K562 (cell line): ENCODE measurements around the gene ITPK1. TPM values are rescaled to one million over a fixed set of nuclear protein-coding genes. Genes with fewer than 3 reads are reported as not detected.

ENCODE experiments used
- ATAC-seq: fragments of 200-7000 bp; cut with Tn5 transposase; 3 replicates; pipeline ENCODE4 v1.9.1; 2020; ENCODE audit warnings: moderate library complexity
- BruUV-seq: library from RNA; stranded (reverse); fragments of 400-500 nt; replicated peaks from 2 replicates; lab custom pipeline; 2021; lab: Mats Ljungman, UMichigan
- CTCF ChIA-PET: fragments of 300-600 bp; formaldehyde crosslinking; extraction: SDS; loops from one replicate; lab custom pipeline; 2021; ENCODE audit warnings: low intra/inter-chr PET ratio; lab: Yijun Ruan, JAX
- POLR2A ChIA-PET: fragments of 300-600, 350-650 bp; sonication (Branson Sonifier 250); formaldehyde crosslinking; extraction: SDS; loops from one replicate; lab custom pipeline; 2021; ENCODE audit warnings: antibody characterized with exemption, inconsistent platforms; lab: Yijun Ruan, JAX
- DNase-seq, 4 experiments: peaks; one replicate each; pipeline versions ENCODE4 v3.0.0 to v3.0.0-alpha.2; 2011 to 2018; ENCODE audit warnings: low spot score in 3 of 4, mixed read lengths in 3 of 4; ENCODE audit errors: extremely low read depth in 1 of 4
- FAIRE-seq: peaks from 2 replicates; lab custom pipeline; 2011; peaks lifted over from hg19 to GRCh38; lab: Jason Lieb, UNC
- H2AFZ ChIP-seq: 2 replicates; pipeline ENCODE4 v1.6.0; 2011; ENCODE audit warnings: low read depth, low read length, control low read depth, inconsistent platforms
- H3K27ac ChIP-seq: fragments of 200-600 bp; 3 replicates; pipeline ENCODE4 v1.8.0; 2011; ENCODE audit warnings: low read depth, mild to moderate bottlenecking, control low read depth, inconsistent platforms, low read length, moderate library complexity, mixed read lengths; ENCODE audit errors: extremely low read depth
- H3K27me3 ChIP-seq, 2 experiments: fragments of 300-600 bp in 1 of 2; 2 replicates in 1 of 2; 3 replicates in 1 of 2; pipeline versions ENCODE4 v1.6.0 to v1.8.0; 2011; ENCODE audit warnings: inconsistent platforms in 2 of 2, low read length in 2 of 2, mild to moderate bottlenecking in 1 of 2, mixed read lengths in 1 of 2, moderate library complexity in 1 of 2; ENCODE audit not compliant: control insufficient read depth in 2 of 2, insufficient read depth in 2 of 2
- H3K36me3 ChIP-seq: fragments of 300-600 bp; 3 replicates; pipeline ENCODE4 v1.8.0; 2011; ENCODE audit warnings: mild to moderate bottlenecking, low read length, inconsistent platforms; ENCODE audit not compliant: control insufficient read depth, insufficient read depth
- H3K4me1 ChIP-seq, 2 experiments: fragments of 200-600 bp in 1 of 2; replicated peaks in 1 of 2; 2 replicates in 1 of 2; 3 replicates in 1 of 2; pipeline versions ENCODE4 v1.5.1 to v1.8.0; 2011; ENCODE audit warnings: inconsistent platforms in 2 of 2, low read length in 2 of 2, mild to moderate bottlenecking in 1 of 2, mixed read lengths in 1 of 2, moderate library complexity in 1 of 2; ENCODE audit not compliant: control insufficient read depth in 2 of 2, insufficient read depth in 2 of 2
- H3K4me2 ChIP-seq: 2 replicates; pipeline ENCODE4 v1.6.1; 2011; ENCODE audit warnings: low read length, control low read depth, inconsistent platforms, mixed read lengths; ENCODE audit not compliant: insufficient read depth
- H3K4me3 ChIP-seq: fragments of 200-600 bp; sonication (generic), shearing (Covaris generic); 2 replicates; pipeline ENCODE4 v1.5.1; 2016; ENCODE audit warnings: control low read depth, inconsistent platforms
- H3K79me2 ChIP-seq: fragments of 200-600 bp; 3 replicates; pipeline ENCODE4 v1.8.0; 2011; ENCODE audit warnings: low read length, inconsistent platforms; ENCODE audit not compliant: control insufficient read depth, insufficient read depth
- H3K9ac ChIP-seq, 2 experiments: 2 replicates each; pipeline versions ENCODE4 v1.6.0 to v1.6.1; 2011; ENCODE audit warnings: low read depth in 2 of 2, low read length in 2 of 2, control low read depth in 1 of 2, inconsistent platforms in 1 of 2, mild to moderate bottlenecking in 1 of 2, mixed read lengths in 1 of 2; ENCODE audit not compliant: insufficient read depth in 1 of 2
- H3K9me1 ChIP-seq: one replicate; pipeline ENCODE4 v1.6.0; 2011; ENCODE audit warnings: inconsistent platforms, mild to moderate bottlenecking, low read length, moderate library complexity; ENCODE audit not compliant: control insufficient read depth, insufficient read depth
- H3K9me3 ChIP-seq: replicated peaks from 2 replicates; pipeline ENCODE4 v1.5.1; 2011; ENCODE audit warnings: low read depth, low read length, inconsistent platforms; ENCODE audit not compliant: control insufficient read depth, insufficient read depth
- H4K20me1 ChIP-seq: replicated peaks from 2 replicates; pipeline ENCODE4 v1.6.1; 2011; ENCODE audit warnings: low read length, inconsistent platforms, mixed read lengths; ENCODE audit not compliant: control insufficient read depth, insufficient read depth
- BRD9 ChIP-seq: fragments of 450-650 bp; IDR thresholded peaks from 2 replicates; pipeline ENCODE4 v1.6.1; 2018; ENCODE audit warnings: low read depth; ENCODE audit not compliant: partially characterized antibody
- EP400 ChIP-seq: fragments of 450-650 bp; IDR thresholded peaks from 2 replicates; pipeline ENCODE4 v1.6.1; 2017; ENCODE audit warnings: antibody characterized with exemption, mild to moderate bottlenecking, moderate library complexity
- HMGN3 ChIP-seq: IDR thresholded peaks from 2 replicates; pipeline ENCODE4 v1.6.1; 2011; ENCODE audit warnings: borderline replicate concordance, low read depth, mild to moderate bottlenecking, mixed read lengths, low read length; ENCODE audit not compliant: insufficient read length; ENCODE audit errors: extremely low read depth
- HOXB6 ChIP-seq: fragments of 250-450 bp; sonication (Bioruptor Pico); IDR thresholded peaks from 2 replicates; pipeline ENCODE4 v1.5.1; 2022; ENCODE audit warnings: mild to moderate bottlenecking, borderline replicate concordance
- MCM7 ChIP-seq, 2 experiments: fragments of 450-650 bp; IDR thresholded peaks; 2 replicates each; pipeline ENCODE4 v1.6.1; 2016 to 2018
- PHF8 ChIP-seq: fragments of 200-600 bp; sonication (generic); IDR thresholded peaks from 2 replicates; pipeline ENCODE4 v1.6.1; 2012; ENCODE audit warnings: mixed run types, mild to moderate bottlenecking, inconsistent platforms, low read length, moderate library complexity, borderline replicate concordance
- RBM17 ChIP-seq: fragments of 200-400 bp; formaldehyde crosslinking; IDR thresholded peaks from 2 replicates; pipeline ENCODE4 v1.6.1; 2017; ENCODE audit warnings: low read depth, mild to moderate bottlenecking, low read length, borderline replicate concordance
- RFX7 ChIP-seq: fragments of 250-450 bp; sonication (Bioruptor Pico); IDR thresholded peaks from 2 replicates; pipeline ENCODE4 v1.5.1; 2021; ENCODE audit warnings: mild to moderate bottlenecking
- ZNF24 ChIP-seq: fragments of 450-650 bp; IDR thresholded peaks from 2 replicates; pipeline ENCODE4 v1.6.1; 2016
- ZNF766 ChIP-seq: fragments of 200-800 bp; sonication (Bioruptor generic); conservative IDR thresholded peaks from 2 replicates; pipeline ENCODE4 v1.6.1; 2016; ENCODE audit warnings: missing genetic modification characterization, missing compliant biosample characterization
- ZZZ3 ChIP-seq: fragments of 450-650 bp; IDR thresholded peaks from 2 replicates; pipeline ENCODE4 v1.6.1; 2016; ENCODE audit warnings: antibody characterized with exemption, mild to moderate bottlenecking, moderate library complexity
- WGBS: fragments of 100-300 bp; shearing (Covaris generic); methylation state at CpG from one replicate; pipeline ENCODE4 v1.1.6; 2016; ENCODE audit warnings: low coverage, mixed read lengths; ENCODE audit not compliant: insufficient coverage; ENCODE audit errors: missing lambda C conversion rate; 5-methylcytosine and 5-hydroxymethylcytosine counted together
- in situ Hi-C: fragments of 300-500 bp; cut with MboI; formaldehyde crosslinking; loops from 4 replicates; pipeline ENCODE4 v1.15.0; 2018; ENCODE audit warnings: inconsistent platforms, mixed read lengths
- intact Hi-C: fragments of 100-400 bp; cut with micrococcal nuclease; formaldehyde crosslinking; loops from 2 replicates; pipeline ENCODE4 v1.14.2; 2022
- polyA plus RNA-seq, 8 experiments: library from polyadenylated mRNA; depleted of rRNA in 4 of 8; stranded (reverse) in 5 of 8; unstranded in 3 of 8; fragments of >200 nt; fragmentation: Nextera tagmentation in 2 of 8; fragmentation: Illumina TruSeq in 1 of 8; extraction: Ambion mirVana in 2 of 8; extraction: Trizol in 1 of 8; gene quantifications; 2 replicates each; pipeline versions ENCODE4 v1.2.1 to v1.2.3, GENCODE V29; 2011 to 2014; ENCODE audit warnings: inconsistent platforms in 1 of 8, missing spikeins in 1 of 8
- total RNA-seq, 7 experiments: library from RNA; depleted of rRNA in 6 of 7; stranded (reverse); fragments of >200 nt in 6 of 7; fragmentation: Illumina TruSeq in 2 of 7; extraction: Trizol in 2 of 7; gene quantifications; 2 replicates each; pipeline versions ENCODE4 v1.2.1 to v1.2.3, GENCODE V29; 2011 to 2021; ENCODE audit warnings: low replicate concordance in 1 of 7
- TF ChIP-seq, protein P1 (sequence below): fragments of 150-350 bp; IDR thresholded peaks from 2 replicates; pipeline ENCODE4 v1.6.1; 2014; ENCODE audit warnings: low read depth, mild to moderate bottlenecking, low read length, borderline replicate concordance
- TF ChIP-seq, protein P2 (sequence below): fragments of 250-450 bp; sonication (Bioruptor Pico); IDR thresholded peaks from 2 replicates; pipeline ENCODE4 v1.6.1; 2021; ENCODE audit warnings: mild to moderate bottlenecking
- TF ChIP-seq, protein P3 (sequence below), 2 experiments: fragments of 450-650 bp in 1 of 2; sonication (generic) in 1 of 2; formaldehyde crosslinking; conservative IDR thresholded peaks; 2 replicates each; pipeline versions ENCODE4 v1.4.0 to v1.8.1; 2020 to 2022; ENCODE audit warnings: mild to moderate bottlenecking in 1 of 2, missing genetic modification reagents in 1 of 2
- TF ChIP-seq, protein P4 (sequence below): IDR thresholded peaks from 2 replicates; pipeline ENCODE4 v1.6.1; 2011; ENCODE audit not compliant: insufficient read length; ENCODE audit errors: extremely low read depth
- TF ChIP-seq, protein P5 (sequence below): fragments of 250-450 bp; sonication (Bioruptor Pico); IDR thresholded peaks from 2 replicates; pipeline ENCODE4 v1.9.0; 2021; ENCODE audit warnings: mild to moderate bottlenecking

The ITPK1 gene
- total and polyA plus RNA-seq, 9 of the 15 experiments (the other 6 are each of a cell fraction or from before 2014, with no cell fraction given): 1.2 to 39.2 (median 23.0) TPM

DNA sequence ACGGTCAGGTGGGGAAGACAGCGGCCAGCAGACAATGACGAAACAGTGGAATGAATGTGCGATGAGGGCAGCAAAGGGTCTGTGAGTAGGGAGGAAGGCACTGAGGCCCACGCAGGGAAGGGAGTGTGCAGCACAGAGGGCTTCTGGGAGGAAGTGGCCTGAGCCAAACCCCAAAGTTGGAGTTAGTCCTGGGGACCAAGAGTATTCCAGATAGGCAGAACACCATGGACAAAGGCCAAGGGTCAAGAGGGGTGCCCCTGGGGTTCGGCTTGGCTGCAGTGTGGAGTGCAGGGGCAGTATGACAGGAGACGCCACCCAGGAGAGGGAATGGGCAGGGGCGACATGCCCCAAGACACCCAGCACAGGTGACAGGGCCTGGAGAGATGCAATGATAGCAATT lies 134.0 kb downstream of the ITPK1 start:
- no peak overlapping the region for H2AFZ ChIP-seq
- no peaks in the 10 kb centered on the region for H3K9me1 ChIP-seq
- ChIA-PET CTCF (no interaction called here), POLR2A (no interaction called here)
- in situ Hi-C loops (no loop called here), intact Hi-C loops (no loop called here)
- DNase-seq: no peak
- no peaks in the 10 kb centered on the region for H3K27me3 ChIP-seq
- H3K27ac ChIP-seq: no peak overlapping the region
- 82% methylated on average over 5 of the region's 8 CpGs for WGBS
- no peak for FAIRE-seq
- H3K9me3 ChIP-seq: no peaks in the 10 kb centered on the region
- no peak overlapping the region for H3K4me3 ChIP-seq
- BruUV-seq: no TSS peak
- peaks cover 4% of the 10 kb centered on the region; the same call in 1 of the 3 replicates for H3K36me3 ChIP-seq
- no peaks in the 10 kb centered on the region for H3K79me2 ChIP-seq
- H3K4me2 ChIP-seq: no peak overlapping the region
- TF ChIP-seq, protein P1, sequence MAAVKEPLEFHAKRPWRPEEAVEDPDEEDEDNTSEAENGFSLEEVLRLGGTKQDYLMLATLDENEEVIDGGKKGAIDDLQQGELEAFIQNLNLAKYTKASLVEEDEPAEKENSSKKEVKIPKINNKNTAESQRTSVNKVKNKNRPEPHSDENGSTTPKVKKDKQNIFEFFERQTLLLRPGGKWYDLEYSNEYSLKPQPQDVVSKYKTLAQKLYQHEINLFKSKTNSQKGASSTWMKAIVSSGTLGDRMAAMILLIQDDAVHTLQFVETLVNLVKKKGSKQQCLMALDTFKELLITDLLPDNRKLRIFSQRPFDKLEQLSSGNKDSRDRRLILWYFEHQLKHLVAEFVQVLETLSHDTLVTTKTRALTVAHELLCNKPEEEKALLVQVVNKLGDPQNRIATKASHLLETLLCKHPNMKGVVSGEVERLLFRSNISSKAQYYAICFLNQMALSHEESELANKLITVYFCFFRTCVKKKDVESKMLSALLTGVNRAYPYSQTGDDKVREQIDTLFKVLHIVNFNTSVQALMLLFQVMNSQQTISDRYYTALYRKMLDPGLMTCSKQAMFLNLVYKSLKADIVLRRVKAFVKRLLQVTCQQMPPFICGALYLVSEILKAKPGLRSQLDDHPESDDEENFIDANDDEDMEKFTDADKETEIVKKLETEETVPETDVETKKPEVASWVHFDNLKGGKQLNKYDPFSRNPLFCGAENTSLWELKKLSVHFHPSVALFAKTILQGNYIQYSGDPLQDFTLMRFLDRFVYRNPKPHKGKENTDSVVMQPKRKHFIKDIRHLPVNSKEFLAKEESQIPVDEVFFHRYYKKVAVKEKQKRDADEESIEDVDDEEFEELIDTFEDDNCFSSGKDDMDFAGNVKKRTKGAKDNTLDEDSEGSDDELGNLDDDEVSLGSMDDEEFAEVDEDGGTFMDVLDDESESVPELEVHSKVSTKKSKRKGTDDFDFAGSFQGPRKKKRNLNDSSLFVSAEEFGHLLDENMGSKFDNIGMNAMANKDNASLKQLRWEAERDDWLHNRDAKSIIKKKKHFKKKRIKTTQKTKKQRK: no peak
- no peak for TF ChIP-seq PHF8
- TF ChIP-seq, protein P2, sequence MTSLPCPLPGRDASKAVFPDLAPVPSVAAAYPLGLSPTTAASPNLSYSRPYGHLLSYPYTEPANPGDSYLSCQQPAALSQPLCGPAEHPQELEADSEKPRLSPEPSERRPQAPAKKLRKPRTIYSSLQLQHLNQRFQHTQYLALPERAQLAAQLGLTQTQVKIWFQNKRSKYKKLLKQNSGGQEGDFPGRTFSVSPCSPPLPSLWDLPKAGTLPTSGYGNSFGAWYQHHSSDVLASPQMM (CRISPR knock-in tag): no peak
- TF ChIP-seq RBM17: no peak
- TF ChIP-seq, protein P3, sequence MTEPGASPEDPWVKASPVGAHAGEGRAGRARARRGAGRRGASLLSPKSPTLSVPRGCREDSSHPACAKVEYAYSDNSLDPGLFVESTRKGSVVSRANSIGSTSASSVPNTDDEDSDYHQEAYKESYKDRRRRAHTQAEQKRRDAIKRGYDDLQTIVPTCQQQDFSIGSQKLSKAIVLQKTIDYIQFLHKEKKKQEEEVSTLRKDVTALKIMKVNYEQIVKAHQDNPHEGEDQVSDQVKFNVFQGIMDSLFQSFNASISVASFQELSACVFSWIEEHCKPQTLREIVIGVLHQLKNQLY (CRISPR knock-in tag; conservative IDR thresholded peaks at IDR 0.05): no peak
- TF ChIP-seq HOXB6: no peak
- no peak for TF ChIP-seq MCM7 (IDR thresholded peaks at IDR 0.05)
- TF ChIP-seq BRD9: no peak
- TF ChIP-seq EP400: no peak
- TF ChIP-seq RFX7: no peak
- TF ChIP-seq, protein P4, sequence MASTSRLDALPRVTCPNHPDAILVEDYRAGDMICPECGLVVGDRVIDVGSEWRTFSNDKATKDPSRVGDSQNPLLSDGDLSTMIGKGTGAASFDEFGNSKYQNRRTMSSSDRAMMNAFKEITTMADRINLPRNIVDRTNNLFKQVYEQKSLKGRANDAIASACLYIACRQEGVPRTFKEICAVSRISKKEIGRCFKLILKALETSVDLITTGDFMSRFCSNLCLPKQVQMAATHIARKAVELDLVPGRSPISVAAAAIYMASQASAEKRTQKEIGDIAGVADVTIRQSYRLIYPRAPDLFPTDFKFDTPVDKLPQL: no peak
- TF ChIP-seq ZNF24: no peak
- TF ChIP-seq ZZZ3: no peak
- no peak for TF ChIP-seq ZNF766
- TF ChIP-seq, protein P5, sequence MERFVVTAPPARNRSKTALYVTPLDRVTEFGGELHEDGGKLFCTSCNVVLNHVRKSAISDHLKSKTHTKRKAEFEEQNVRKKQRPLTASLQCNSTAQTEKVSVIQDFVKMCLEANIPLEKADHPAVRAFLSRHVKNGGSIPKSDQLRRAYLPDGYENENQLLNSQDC (CRISPR knock-in tag): no peak
- no peak for TF ChIP-seq HMGN3
- no peaks in the 10 kb centered on the region for H3K4me1 ChIP-seq
- no peaks in the 10 kb centered on the region for H4K20me1 ChIP-seq
- ATAC-seq: no peak
- H3K9ac ChIP-seq: no peak overlapping the region
